Skeletal muscle cell (primary cell): Measurements from ENCODE around the gene TMEM204.
A peak's percentile ranks its signal among the peaks of the same experiment; 100 is the strongest.

ENCODE experiments used
- DNase-seq: peaks from one replicate; pipeline ENCODE4 v3.0.0-alpha.2; 2010; ENCODE audit warnings: low read depth
- H3K4me3 ChIP-seq: 2 replicates; pipeline ENCODE4 v1.5.1; 2011; ENCODE audit warnings: low read depth, mild to moderate bottlenecking, control low read depth, low read length, moderate library complexity

TMEM204 gene

DNA sequence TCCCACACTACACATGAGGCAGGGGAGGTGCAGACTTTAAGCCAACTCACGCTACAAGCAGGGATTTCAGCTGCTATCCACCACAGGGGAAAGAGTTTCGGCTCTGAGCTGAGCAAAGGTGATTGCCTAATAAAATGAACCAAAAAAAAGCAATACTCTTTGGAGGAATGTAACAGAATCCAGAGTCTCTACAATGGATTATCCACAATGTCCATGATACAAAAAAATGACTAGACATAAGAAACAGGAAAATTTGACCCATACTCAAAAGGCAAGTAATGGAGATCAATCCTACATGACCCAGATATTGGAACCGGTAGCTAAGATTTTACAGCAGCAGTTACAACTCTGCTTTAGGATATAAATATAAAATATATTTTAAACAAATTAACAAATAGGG, 19.0 kb upstream of the TMEM204 start:
- no peak for DNase-seq
- no peak overlapping the region for H3K4me3 ChIP-seq

DNA sequence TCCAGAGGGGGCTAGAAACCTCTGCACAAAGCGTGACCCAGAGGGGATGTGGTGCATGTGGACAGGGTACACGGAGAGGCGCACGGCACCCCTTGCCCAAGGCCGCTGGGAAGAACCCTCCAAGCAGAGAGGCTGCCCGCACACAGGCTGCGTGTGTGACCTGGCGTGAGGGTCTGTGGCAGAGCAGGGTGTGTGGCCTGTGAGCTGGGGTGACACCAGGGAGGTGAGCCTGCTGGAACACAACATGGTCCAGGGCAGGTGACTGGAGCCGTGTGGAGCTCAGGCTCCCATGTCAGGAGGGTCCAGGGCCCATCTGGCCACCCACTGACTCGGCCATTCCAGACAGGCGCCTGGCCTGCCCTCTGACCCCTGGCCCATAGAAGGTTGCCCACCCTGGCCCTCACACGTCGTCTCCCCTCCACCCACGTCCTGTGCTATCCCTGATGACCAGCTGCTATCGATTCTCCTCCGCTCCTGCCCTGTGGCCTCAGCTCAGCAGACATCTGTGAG, 14.8 kb upstream of the TMEM204 start:
- H3K4me3 ChIP-seq, result no peak overlapping the region

GRCh38 chr16:1519831-1520230, 13.6 kb upstream of the TMEM204 start:
- H3K4me3 ChIP-seq, result no peak overlapping the region
- no peak for DNase-seq

More for the DNA sequence above, 14.8 kb upstream of the TMEM204 start:
- DNase-seq, result no peak

DNA sequence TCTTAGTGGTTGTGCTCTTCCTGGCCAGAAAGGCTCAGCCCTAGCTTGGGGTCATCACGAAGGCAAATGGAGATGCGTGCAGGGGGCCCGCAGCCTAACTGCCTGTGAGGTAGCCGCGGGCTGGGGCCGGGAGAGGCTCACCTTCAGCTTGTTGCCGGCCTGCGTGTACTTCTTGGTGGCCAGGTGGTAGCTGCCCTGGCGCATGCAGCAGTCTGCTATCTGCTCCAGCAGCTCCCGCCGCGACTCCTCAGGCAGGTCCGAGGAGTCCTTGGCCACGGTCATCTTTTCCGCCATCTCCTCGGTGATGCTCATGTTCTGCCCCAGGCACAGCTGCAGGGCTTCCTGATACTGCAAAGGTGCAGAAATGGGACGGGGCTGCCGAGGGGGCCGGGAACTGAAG, 13.0 kb upstream of the TMEM204 start:
- no peak overlapping the region for H3K4me3 ChIP-seq
- DNase-seq, result no peak

DNA sequence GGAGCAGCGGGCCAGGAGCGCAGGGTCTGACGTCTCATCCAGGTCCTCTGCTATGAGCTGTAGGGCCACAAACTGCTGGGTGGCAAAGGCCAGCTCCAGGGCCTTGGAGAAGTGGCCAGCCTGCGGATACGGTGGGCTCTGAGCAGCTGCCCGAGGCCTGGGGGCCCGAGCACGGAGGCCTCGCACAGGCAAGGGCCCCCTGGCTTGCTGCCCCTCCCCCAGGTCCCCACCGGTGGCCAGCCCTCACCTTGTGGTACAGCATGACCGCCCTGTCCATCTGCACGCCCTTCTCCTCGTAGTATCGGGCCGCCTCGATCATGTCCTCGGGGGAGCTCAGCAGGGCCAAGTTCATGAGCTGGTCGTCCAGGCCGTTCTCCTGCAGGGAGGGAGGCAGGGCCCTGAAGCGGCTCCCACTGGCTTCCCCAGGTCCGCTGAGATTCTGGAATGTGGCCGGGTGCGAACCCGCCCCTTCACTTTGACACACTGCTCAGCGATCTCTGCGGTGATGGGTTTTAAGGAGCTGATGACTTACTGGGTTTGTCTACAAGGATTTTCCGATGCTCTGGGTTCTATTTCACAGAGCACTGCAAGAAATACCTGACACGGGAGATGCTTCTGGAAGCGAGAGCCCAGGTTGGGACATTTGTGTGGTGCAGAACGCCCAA, 9.8 kb upstream of the TMEM204 start:
- H3K4me3 ChIP-seq, result no peak overlapping the region
- no peak for DNase-seq

DNA sequence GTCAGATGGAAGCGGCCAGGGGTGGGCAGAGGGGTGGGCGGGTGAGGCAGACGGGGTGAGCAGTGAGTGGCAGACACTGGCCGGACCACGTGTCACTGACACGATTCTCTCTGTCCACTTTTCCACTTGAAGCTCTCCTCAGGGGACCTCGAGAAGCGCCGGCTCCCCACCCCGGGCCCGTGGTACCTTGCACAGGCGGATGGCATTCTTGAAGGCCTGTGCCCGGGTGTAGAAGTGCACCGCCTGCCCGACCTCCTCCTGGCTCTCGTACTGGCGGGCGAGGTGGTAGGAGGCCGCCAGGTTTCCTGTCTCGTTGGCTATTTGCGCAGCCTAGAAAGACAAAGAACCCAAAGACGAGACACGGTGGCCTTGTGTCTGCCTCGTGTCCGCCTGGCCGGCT, 9.1 kb upstream of the TMEM204 start:
- H3K4me3 ChIP-seq, result no peak overlapping the region
- DNase-seq, result no peak

DNA sequence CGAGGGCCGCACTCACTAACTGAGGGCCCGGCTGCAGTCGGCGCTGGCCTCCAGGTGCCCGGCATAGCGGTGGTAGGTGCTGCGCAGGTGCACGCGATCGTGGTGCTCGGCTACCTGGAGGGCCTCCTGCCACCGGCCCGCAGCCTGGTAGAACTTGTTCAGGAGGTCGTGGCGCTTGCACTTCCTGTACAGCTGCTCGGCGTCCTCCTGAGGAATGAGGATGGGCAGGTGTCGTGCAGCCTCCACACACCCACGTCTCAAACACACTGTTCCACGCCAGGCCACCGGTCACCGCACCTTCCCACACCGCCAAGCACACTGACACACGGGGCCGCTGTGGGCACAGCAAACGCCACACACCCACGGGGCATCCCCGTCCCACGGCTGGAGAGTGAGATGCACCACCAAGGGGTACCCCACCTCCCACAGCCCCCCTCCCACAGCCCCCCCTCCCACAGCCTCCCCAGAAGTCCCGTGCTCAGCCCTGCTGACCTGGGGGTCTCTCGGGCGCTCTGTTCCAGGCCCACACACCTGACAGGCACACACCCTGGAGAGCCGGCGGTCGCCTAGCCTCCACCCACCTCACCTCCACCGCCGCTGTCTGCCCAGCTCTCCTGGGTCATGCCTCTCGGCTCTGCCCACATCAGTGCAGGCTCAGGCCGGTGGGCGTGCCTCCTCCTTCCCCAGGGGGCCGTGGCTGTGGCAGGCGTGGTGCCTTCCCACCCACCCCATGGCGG, 7.4 kb upstream of the TMEM204 start:
- no peak for DNase-seq

GRCh38 chr16:1526608-1527555, 6.6 kb upstream of the TMEM204 start:
- no peak for DNase-seq
- H3K4me3 ChIP-seq, result no peak overlapping the region

More for the DNA sequence above, 7.4 kb upstream of the TMEM204 start:
- no peak overlapping the region for H3K4me3 ChIP-seq

GRCh38 chr16:1527836-1528811, 5.3 kb upstream of the TMEM204 start:
- no peak overlapping the region for H3K4me3 ChIP-seq
- no peak for DNase-seq

GRCh38 chr16:1528921-1529537, 4.4 kb upstream of the TMEM204 start:
- no peak for DNase-seq
- no peak overlapping the region for H3K4me3 ChIP-seq

DNA sequence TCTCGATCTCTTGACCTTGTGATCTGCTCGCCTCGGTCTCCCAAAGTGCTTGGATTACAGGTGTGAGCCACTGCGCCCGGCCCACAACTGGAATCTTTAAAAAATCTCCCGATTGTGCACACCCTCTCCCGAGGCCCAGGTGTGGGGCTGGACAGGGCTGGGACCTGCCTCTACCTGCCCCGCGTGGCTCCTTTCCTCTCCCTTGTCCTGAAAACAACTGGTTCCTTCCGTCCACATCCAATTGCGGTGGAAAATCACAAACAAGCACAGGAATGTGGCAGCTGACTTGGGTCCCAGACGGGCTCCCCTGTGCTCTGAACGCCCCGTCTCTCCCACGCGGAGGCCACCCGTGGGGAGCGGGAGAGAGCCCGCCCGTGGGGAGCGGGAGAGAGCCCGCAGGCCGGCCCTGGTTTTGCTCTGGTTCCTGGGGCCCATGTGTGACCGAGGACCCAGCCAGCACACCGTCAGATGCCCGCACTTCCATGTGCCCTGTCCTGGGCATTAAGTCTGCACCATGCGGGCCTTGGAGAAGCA, 3.0 kb upstream of the TMEM204 start:
- no peak overlapping the region for H3K4me3 ChIP-seq
- DNase-seq, result no peak

DNA sequence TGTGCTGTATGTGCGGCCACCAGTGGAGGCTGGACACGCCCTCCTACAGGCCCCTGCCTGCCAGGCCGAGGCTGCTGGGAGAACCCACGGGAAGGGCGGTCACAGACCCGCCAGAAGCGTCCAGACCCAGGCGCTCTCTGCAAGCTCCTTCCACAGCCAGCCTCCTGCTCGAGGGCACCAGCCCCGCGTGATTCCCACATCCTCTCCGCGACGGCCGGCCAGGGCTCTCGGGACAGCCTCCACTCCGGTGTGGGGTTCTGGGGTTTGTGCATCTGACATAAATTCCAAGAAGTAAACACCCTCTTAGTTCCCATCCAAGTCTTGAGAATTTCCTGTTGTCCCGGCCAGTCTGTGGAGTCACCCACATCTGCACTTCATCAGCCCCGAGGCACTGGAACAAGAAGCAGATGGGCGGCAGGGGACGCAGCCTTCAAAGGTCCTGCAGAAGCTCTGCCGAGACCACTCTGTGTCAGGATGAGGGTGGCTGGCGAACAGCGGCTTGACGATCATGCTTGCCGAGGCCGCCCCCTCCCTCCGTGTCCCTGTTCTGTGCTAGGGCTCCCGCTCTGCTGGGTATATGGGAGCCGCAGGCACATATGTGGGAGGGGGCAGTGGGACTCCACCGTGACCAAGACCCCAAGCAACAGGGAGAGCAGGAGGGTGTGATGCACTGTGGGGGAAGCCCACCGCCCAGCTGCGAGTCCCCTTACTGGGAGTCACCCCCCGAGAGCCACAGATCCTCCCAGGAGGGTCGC, 2.4 kb upstream of the TMEM204 start:
- H3K4me3 ChIP-seq, result no peak overlapping the region
- DNase-seq, result peak; percentile 31

DNA sequence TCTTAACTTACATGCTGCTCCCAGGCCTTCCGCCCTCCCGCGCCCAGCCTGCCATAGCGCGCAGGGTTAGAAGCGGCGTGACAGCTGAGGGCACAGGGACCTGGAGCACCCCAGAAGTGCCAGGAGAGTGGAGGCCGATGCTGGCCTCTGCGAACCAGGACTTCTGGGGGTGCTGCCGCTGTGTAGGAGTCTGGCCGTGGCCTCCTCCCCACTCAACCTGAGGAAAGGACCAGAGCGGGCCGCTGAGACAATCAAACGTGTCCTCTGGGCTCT, 1.9 kb upstream of the TMEM204 start:
- DNase-seq, result no peak
- H3K4me3 ChIP-seq, result no peak overlapping the region

GRCh38 chr16:1532081-1532760, 1.2 kb upstream of the TMEM204 start:
- H3K4me3 ChIP-seq, result no peak overlapping the region
- DNase-seq, result no peak

GRCh38 chr16:1532771-1533170, 695 bp upstream of the TMEM204 start:
- H3K4me3 ChIP-seq, result no peak overlapping the region
- no peak for DNase-seq

DNA sequence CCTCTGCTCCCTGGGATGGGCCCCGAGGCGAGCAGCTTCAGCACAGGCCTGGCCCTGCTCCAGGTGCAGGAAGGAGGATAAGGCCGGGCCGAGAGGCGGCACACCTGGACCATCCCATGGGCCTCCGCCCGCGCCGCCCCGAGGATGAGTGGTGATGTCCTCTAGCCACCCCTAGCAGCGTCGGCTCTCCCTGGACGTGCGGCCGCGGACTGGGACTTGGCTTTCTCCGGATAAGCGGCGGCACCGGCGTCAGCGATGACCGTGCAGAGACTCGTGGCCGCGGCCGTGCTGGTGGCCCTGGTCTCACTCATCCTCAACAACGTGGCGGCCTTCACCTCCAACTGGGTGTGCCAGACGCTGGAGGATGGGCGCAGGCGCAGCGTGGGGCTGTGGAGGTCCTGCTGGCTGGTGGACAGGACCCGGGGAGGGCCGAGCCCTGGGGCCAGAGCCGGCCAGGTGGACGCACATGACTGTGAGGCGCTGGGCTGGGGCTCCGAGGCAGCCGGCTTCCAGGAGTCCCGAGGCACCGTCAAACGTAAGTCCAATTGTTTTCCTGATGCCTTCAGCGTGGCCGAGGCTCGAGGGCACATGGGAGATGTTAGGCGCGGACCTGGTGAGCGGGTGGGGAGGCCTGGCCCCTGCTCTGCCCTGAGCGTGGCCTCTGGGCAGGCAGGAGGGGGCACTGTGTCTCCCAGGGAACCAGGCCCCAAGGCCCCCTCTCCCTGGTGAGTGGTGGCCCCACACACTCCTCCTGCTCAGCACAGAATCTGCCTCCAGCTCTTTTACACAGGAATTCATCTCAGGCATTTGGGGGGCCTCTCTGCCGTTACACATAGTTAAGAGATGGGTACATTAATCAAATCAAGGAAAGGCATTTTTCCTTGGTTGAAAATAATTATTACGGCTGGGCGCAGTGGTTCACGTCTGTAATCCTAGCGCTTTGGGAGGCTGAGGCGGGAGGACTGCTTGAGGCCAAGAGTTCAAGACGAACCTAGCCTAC, 855 bp downstream of the TMEM204 start:
- H3K4me3 ChIP-seq, result peak overlapping the region; percentile 53
- no peak for DNase-seq
